Kidney epithelial cell (primary cell): Measurements from ENCODE around the gene NRG2. TPM values are rescaled to one million over a fixed set of nuclear protein-coding genes. Genes with fewer than 3 reads are reported as not detected.

Experiments used
- DNase-seq: peaks from one replicate; pipeline ENCODE4 v3.0.0-alpha.2; 2010; ENCODE audit warnings: low read depth
- H3K27me3 ChIP-seq: 2 replicates; pipeline ENCODE4 v1.6.0; 2011; ENCODE audit warnings: low read length; ENCODE audit not compliant: control insufficient read depth, insufficient read depth
- H3K36me3 ChIP-seq: 2 replicates; pipeline ENCODE4 v1.5.1; 2011; ENCODE audit warnings: low read length; ENCODE audit not compliant: control insufficient read depth, insufficient read depth
- H3K4me3 ChIP-seq: 2 replicates; pipeline ENCODE4 v1.5.1; 2011; ENCODE audit warnings: low read depth, mild to moderate bottlenecking, control low read depth, low read length
- CTCF ChIP-seq: IDR thresholded peaks from 2 replicates; pipeline ENCODE4 v1.5.1; 2011; ENCODE audit warnings: mild to moderate bottlenecking, moderate library complexity, low read length, control low read depth, inconsistent platforms; ENCODE audit not compliant: insufficient read depth, poor library complexity, severe bottlenecking
- total RNA-seq: library from RNA; depleted of rRNA; stranded (reverse); fragments of >200 nt; gene quantifications from 2 replicates; pipeline ENCODE4 v1.2.3, GENCODE V29; 2015

NRG2 gene
- total RNA-seq, 1 donor from 2014 or later: not detected

GRCh38 chr5:139949710-139950109, 93.4 kb downstream of the NRG2 start:
- no peak overlapping the region for H3K4me3 ChIP-seq
- H3K36me3 ChIP-seq: no peaks in the 10 kb centered on the region
- no peak for TF ChIP-seq CTCF
- no peak for DNase-seq
- peaks cover 9% of the 10 kb centered on the region for H3K27me3 ChIP-seq

- Histone ChIP-seq H3K27me3 (peaks cover 2% of the 10 kb centered on the region), H3K36me3 (no peaks in the 10 kb centered on the region), H3K4me3 (no peak overlapping the region)
- no peak for DNase-seq
- TF ChIP-seq CTCF: no peak
Observed at GRCh38 chr5:139947727-139948126, 95.4 kb downstream of the NRG2 start.

- no peak for DNase-seq
- Histone ChIP-seq H3K27me3 (peaks cover 2% of the 10 kb centered on the region), H3K36me3 (no peaks in the 10 kb centered on the region), H3K4me3 (no peak overlapping the region)
- no peak for TF ChIP-seq CTCF
Observed at GRCh38 chr5:139946440-139946839, 96.7 kb downstream of the NRG2 start.

- Histone ChIP-seq H3K27me3 (peaks cover 2% of the 10 kb centered on the region), H3K36me3 (no peaks in the 10 kb centered on the region), H3K4me3 (no peak overlapping the region)
- DNase-seq: no peak
- TF ChIP-seq CTCF: no peak
Observed at GRCh38 chr5:139946006-139946405, 97.1 kb downstream of the NRG2 start.

- no peak overlapping the region for H3K4me3 ChIP-seq
- no peaks in the 10 kb centered on the region for H3K27me3 ChIP-seq
- TF ChIP-seq CTCF: no peak
- H3K36me3 ChIP-seq: no peaks in the 10 kb centered on the region
- no peak for DNase-seq
Observed at GRCh38 chr5:139942243-139942642, 100.9 kb downstream of the NRG2 start.

GRCh38 chr5:139930406-139930805, 112.7 kb downstream of the NRG2 start:
- Histone ChIP-seq H3K4me3 (no peak overlapping the region), H3K36me3 (no peaks in the 10 kb centered on the region), H3K27me3 (peaks cover 10% of the 10 kb centered on the region)
- TF ChIP-seq CTCF: no peak
- no peak for DNase-seq
